ENCODE data around the gene SOCS7. TPM values are rescaled to one million over a fixed set of nuclear protein-coding genes. Genes with fewer than 3 reads are reported as not detected.

Gene SOCS7
- 10 to 100 TPM; 18.9 to 24.5 (median 20.7) TPM for total RNA-seq
- 13.7 TPM for total RNA-seq (2013)
- 26.6 to 85.5 (median 49.5) reads per million in 29 experiments for total RNA-seq

GRCh38 chr17:38351412-38352222 lies at the start of gene SOCS7:
SOCS7 (plus strand) TSS chr17:38351844; CDS start chr17:38352053, 209 bp downstream.
- peaks cover 45 to 46% (median 46%) of the 10 kb centered on the region in 3 donors for H3K4me1 Mint-ChIP-seq
- Histone ChIP-seq H3K4me3 (ENCODE audit: control insufficient read depth in 1 of 2, extremely low read depth in 1 of 2, low read length in 1 of 2) (peak within 1 kb of the TSS; percentile 62 to 68), H3K27ac (ENCODE audit: low read length) (peak within 1 kb of the TSS; percentile 65), H3K27me3 (replicated peaks in 1 of 2; ENCODE audit: control insufficient read depth in 2 of 2, extremely low read depth in 1 of 2, insufficient read depth in 2 of 2, low read length in 1 of 2) (no peaks in the 10 kb centered on the region), H3K4me1 (ENCODE audit: control insufficient read depth in 1 of 2, extremely low read depth in 1 of 2, insufficient read depth in 2 of 2, low read length in 2 of 2) (peaks cover 3 to 24% of the 10 kb centered on the region in 2 experiments), H3K9me3 (no peaks in the 10 kb centered on the region), H3K36me3 (ENCODE audit: control insufficient read depth in 2 of 2, extremely low read depth in 1 of 2, insufficient read depth in 1 of 2, low read length in 1 of 2) (no peaks in the 10 kb centered on the region)
- POLR2A ChIA-PET, result interaction anchor here in 1 of 2 donors (0.7 kb wide), 1 partner anchor 743 kb away, joined by 21 read pairs; no protein-coding TSS in a partner anchor
- CTCF ChIA-PET, result interaction anchor here (0.6 to 4.3 kb wide), 6 partner anchors 9 to 415 kb away, joined by 3 to 41 read pairs (median 4); no protein-coding TSS in a partner anchor
- peak within 1 kb of the TSS; percentile 95 to 97 (median 95) for H3K4me3 Mint-ChIP-seq
- 3% methylated on average over 73 of the region's 84 CpGs for WGBS (ENCODE audit: insufficient coverage)
- DNase-seq (peak; percentile 77 to 97 (median 89)), ATAC-seq (replicated peaks in 1 of 4) (peak; percentile 91 to 93 (median 92))
- H3K9me3 Mint-ChIP-seq, result no peaks in the 10 kb centered on the region
- H3K27me3 Mint-ChIP-seq, result no peaks in the 10 kb centered on the region
- no peaks in the 10 kb centered on the region for H3K36me3 Mint-ChIP-seq
- peak within 1 kb of the TSS; percentile 94 to 96 for H3K27ac Mint-ChIP-seq

- no peak overlapping the region for H3K27ac Mint-ChIP-seq
- H3K4me1 ChIP-seq (ENCODE audit: control insufficient read depth in 1 of 2, extremely low read depth in 1 of 2, insufficient read depth in 2 of 2, low read length in 2 of 2), result no peaks in the 10 kb centered on the region
- no peaks in the 10 kb centered on the region for H3K9me3 Mint-ChIP-seq
- H3K4me1 Mint-ChIP-seq, result no peaks in the 10 kb centered on the region
- H3K4me3 Mint-ChIP-seq, result no peak overlapping the region
- H3K27ac ChIP-seq (ENCODE audit: low read length), result no peak overlapping the region
- ATAC-seq (replicated peaks in 1 of 4) (no peak), DNase-seq (no peak)
- H3K4me3 ChIP-seq (ENCODE audit: control insufficient read depth in 1 of 2, extremely low read depth in 1 of 2, low read length in 1 of 2), result no peak overlapping the region
- ChIA-PET CTCF (interaction anchor here (0.6 to 0.7 kb wide), 3 partner anchors 25 to 436 kb away, joined by 3 to 6 read pairs (median 4); no protein-coding TSS in a partner anchor), POLR2A (interaction anchor here in 1 of 2 donors (0.7 kb wide), 1 partner anchor 114 kb away, joined by 8 read pairs; no protein-coding TSS in a partner anchor)
- H3K9me3 ChIP-seq, result no peaks in the 10 kb centered on the region
- WGBS (ENCODE audit: insufficient coverage), result no CpG with 5 or more reads among the region's 3 CpGs
- H3K27me3 ChIP-seq (replicated peaks in 1 of 2; ENCODE audit: control insufficient read depth in 2 of 2, extremely low read depth in 1 of 2, insufficient read depth in 2 of 2, low read length in 1 of 2), result no peaks in the 10 kb centered on the region
- H3K36me3 Mint-ChIP-seq, result peaks cover 30% of the 10 kb centered on the region
- H3K36me3 ChIP-seq (ENCODE audit: control insufficient read depth in 2 of 2, extremely low read depth in 1 of 2, insufficient read depth in 1 of 2, low read length in 1 of 2), result peaks cover 6 to 13% of the 10 kb centered on the region in 2 donors
- no peaks in the 10 kb centered on the region for H3K27me3 Mint-ChIP-seq
Observed at GRCh38 chr17:38315497-38315896, 36.1 kb upstream of the SOCS7 start.

- Mint-ChIP-seq H3K4me3 (no peak overlapping the region), H3K4me1 (no peaks in the 10 kb centered on the region), H3K9me3 (no peaks in the 10 kb centered on the region), H3K27ac (no peak overlapping the region), H3K36me3 (peaks cover 34% of the 10 kb centered on the region), H3K27me3 (no peaks in the 10 kb centered on the region)
- no peak for ATAC-seq (replicated peaks in 1 of 4)
- no peaks in the 10 kb centered on the region for H3K27me3 ChIP-seq (replicated peaks in 1 of 2; ENCODE audit: control insufficient read depth in 2 of 2, extremely low read depth in 1 of 2, insufficient read depth in 2 of 2, low read length in 1 of 2)
- CTCF ChIA-PET, result no interaction called here
- WGBS (ENCODE audit: insufficient coverage), result no CpG with 5 or more reads among the region's 3 CpGs
- DNase-seq, result no peak
- H3K27ac ChIP-seq (ENCODE audit: low read length), result no peak overlapping the region
- no peaks in the 10 kb centered on the region for H3K4me1 ChIP-seq (ENCODE audit: control insufficient read depth in 1 of 2, extremely low read depth in 1 of 2, insufficient read depth in 2 of 2, low read length in 2 of 2)
- POLR2A ChIA-PET, result no interaction called here
- no peaks in the 10 kb centered on the region for H3K9me3 ChIP-seq
- H3K36me3 ChIP-seq (ENCODE audit: control insufficient read depth in 2 of 2, extremely low read depth in 1 of 2, insufficient read depth in 1 of 2, low read length in 1 of 2), result peaks cover 6 to 19% of the 10 kb centered on the region in 2 donors
- H3K4me3 ChIP-seq (ENCODE audit: control insufficient read depth in 1 of 2, extremely low read depth in 1 of 2, low read length in 1 of 2), result no peak overlapping the region
Observed at GRCh38 chr17:38317081-38317480, 34.6 kb upstream of the SOCS7 start.

GRCh38 chr17:38320482-38320881 lies 31.2 kb upstream of the SOCS7 start:
- H3K4me1 Mint-ChIP-seq, result peaks cover 0 to 4% (median 0%) of the 10 kb centered on the region in 3 donors
- Histone ChIP-seq H3K9me3 (no peaks in the 10 kb centered on the region), H3K27ac (ENCODE audit: low read length) (no peak overlapping the region), H3K36me3 (ENCODE audit: control insufficient read depth in 2 of 2, extremely low read depth in 1 of 2, insufficient read depth in 1 of 2, low read length in 1 of 2) (peaks cover 0 to 29% of the 10 kb centered on the region in 2 donors), H3K27me3 (replicated peaks in 1 of 2; ENCODE audit: control insufficient read depth in 2 of 2, extremely low read depth in 1 of 2, insufficient read depth in 2 of 2, low read length in 1 of 2) (no peaks in the 10 kb centered on the region), H3K4me1 (ENCODE audit: control insufficient read depth in 1 of 2, extremely low read depth in 1 of 2, insufficient read depth in 2 of 2, low read length in 2 of 2) (no peaks in the 10 kb centered on the region), H3K4me3 (ENCODE audit: control insufficient read depth in 1 of 2, extremely low read depth in 1 of 2, low read length in 1 of 2) (no peak overlapping the region)
- CTCF ChIA-PET, result interaction anchor here (0.6 to 0.9 kb wide), 2 partner anchors 47 to 92 kb away, joined by 3 to 6 read pairs; no protein-coding TSS in a partner anchor
- no peak for ATAC-seq (replicated peaks in 1 of 4)
- no peaks in the 10 kb centered on the region for H3K9me3 Mint-ChIP-seq
- POLR2A ChIA-PET, result no interaction called here
- no peaks in the 10 kb centered on the region for H3K27me3 Mint-ChIP-seq
- peaks cover 30% of the 10 kb centered on the region for H3K36me3 Mint-ChIP-seq
- H3K4me3 Mint-ChIP-seq, result no peak overlapping the region
- WGBS (ENCODE audit: insufficient coverage), result 93% methylated on average over 4 of the region's 10 CpGs
- no peak for DNase-seq
- H3K27ac Mint-ChIP-seq, result no peak overlapping the region

- 11% methylated on average over 3 of the region's 8 CpGs for WGBS (ENCODE audit: insufficient coverage)
- H3K9me3 ChIP-seq, result no peaks in the 10 kb centered on the region
- peaks cover 22% of the 10 kb centered on the region for H3K36me3 Mint-ChIP-seq
- ChIA-PET POLR2A (no interaction called here), CTCF (interaction anchor here (0.7 to 1.5 kb wide), 3 partner anchors 27 to 1052 kb away, joined by 3 to 9 read pairs (median 3); no protein-coding TSS in a partner anchor)
- peak; percentile 28 to 80 (median 65) for DNase-seq
- H3K4me1 Mint-ChIP-seq, result peaks cover 2 to 10% (median 6%) of the 10 kb centered on the region in 3 donors
- H3K27ac ChIP-seq (ENCODE audit: low read length), result no peak overlapping the region
- peaks cover 0 to 27% of the 10 kb centered on the region in 2 donors for H3K36me3 ChIP-seq (ENCODE audit: control insufficient read depth in 2 of 2, extremely low read depth in 1 of 2, insufficient read depth in 1 of 2, low read length in 1 of 2)
- H3K27me3 Mint-ChIP-seq, result no peaks in the 10 kb centered on the region
- no peaks in the 10 kb centered on the region for H3K27me3 ChIP-seq (replicated peaks in 1 of 2; ENCODE audit: control insufficient read depth in 2 of 2, extremely low read depth in 1 of 2, insufficient read depth in 2 of 2, low read length in 1 of 2)
- no peaks in the 10 kb centered on the region for H3K9me3 Mint-ChIP-seq
- no peak overlapping the region for H3K27ac Mint-ChIP-seq
- peak; percentile 80 to 90 (median 88) for ATAC-seq (replicated peaks in 1 of 4)
- H3K4me3 ChIP-seq (ENCODE audit: control insufficient read depth in 1 of 2, extremely low read depth in 1 of 2, low read length in 1 of 2), result no peak overlapping the region
- peaks cover 0 to 3% of the 10 kb centered on the region in 2 experiments for H3K4me1 ChIP-seq (ENCODE audit: control insufficient read depth in 1 of 2, extremely low read depth in 1 of 2, insufficient read depth in 2 of 2, low read length in 2 of 2)
- H3K4me3 Mint-ChIP-seq, result no peak overlapping the region
Observed at GRCh38 chr17:38322156-38322779, 29.4 kb upstream of the SOCS7 start.

GRCh38 chr17:38322897-38323296 lies 28.7 kb upstream of the SOCS7 start:
- peaks cover 0 to 26% of the 10 kb centered on the region in 2 donors for H3K36me3 ChIP-seq (ENCODE audit: control insufficient read depth in 2 of 2, extremely low read depth in 1 of 2, insufficient read depth in 1 of 2, low read length in 1 of 2)
- Mint-ChIP-seq H3K27me3 (no peaks in the 10 kb centered on the region), H3K4me3 (no peak overlapping the region), H3K4me1 (peaks cover 2 to 17% (median 10%) of the 10 kb centered on the region in 3 donors), H3K27ac (no peak overlapping the region), H3K36me3 (peaks cover 22% of the 10 kb centered on the region), H3K9me3 (no peaks in the 10 kb centered on the region)
- H3K27ac ChIP-seq (ENCODE audit: low read length), result no peak overlapping the region
- no CpG with 5 or more reads among the region's 1 CpG for WGBS (ENCODE audit: insufficient coverage)
- POLR2A ChIA-PET, result no interaction called here
- H3K4me3 ChIP-seq (ENCODE audit: control insufficient read depth in 1 of 2, extremely low read depth in 1 of 2, low read length in 1 of 2), result no peak overlapping the region
- ATAC-seq (replicated peaks in 1 of 4), result no peak
- H3K27me3 ChIP-seq (replicated peaks in 1 of 2; ENCODE audit: control insufficient read depth in 2 of 2, extremely low read depth in 1 of 2, insufficient read depth in 2 of 2, low read length in 1 of 2), result no peaks in the 10 kb centered on the region
- CTCF ChIA-PET, result interaction anchor here (0.7 to 1.5 kb wide), 3 partner anchors 27 to 1052 kb away, joined by 3 to 9 read pairs (median 3); no protein-coding TSS in a partner anchor
- H3K9me3 ChIP-seq, result no peaks in the 10 kb centered on the region
- peaks cover 0 to 3% of the 10 kb centered on the region in 2 experiments for H3K4me1 ChIP-seq (ENCODE audit: control insufficient read depth in 1 of 2, extremely low read depth in 1 of 2, insufficient read depth in 2 of 2, low read length in 2 of 2)
- no peak for DNase-seq

Measured in T-cell (primary cell).